Measurements from ENCODE around the gene AMPD2. TPM values are rescaled to one million over a fixed set of nuclear protein-coding genes. Genes with fewer than 3 reads are reported as not detected.
A peak's percentile ranks its signal among the peaks of the same experiment; 100 is the strongest.

The AMPD2 gene
- total and polyA plus RNA-seq, 2 experiments from 2014 or later, result 61.3 to 79.3 TPM

DNA sequence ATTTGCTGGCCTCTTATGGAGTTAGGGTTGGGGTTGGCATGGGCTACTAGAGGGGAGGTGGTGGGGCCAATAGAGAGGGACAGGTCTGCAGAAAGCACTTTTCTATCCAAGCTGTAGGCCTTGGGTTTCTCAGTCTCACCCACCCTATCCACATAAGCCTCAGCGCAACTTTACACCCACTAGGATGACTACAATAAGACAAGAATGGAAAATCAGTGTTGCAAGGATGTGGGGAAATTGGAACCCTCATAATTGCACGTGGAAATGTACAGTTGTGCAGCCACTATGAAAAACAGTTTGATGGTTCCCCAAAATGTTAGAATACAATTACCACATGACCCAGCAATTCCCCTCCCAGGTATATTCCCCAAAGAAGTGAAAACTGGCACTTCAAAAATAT, 22.2 kb downstream of the AMPD2 start:
- H3K27ac ChIP-seq, result no peak overlapping the region
- H3K4me2 ChIP-seq (ENCODE audit: unreplicated experiment), result no peak overlapping the region
- no peak for DNase-seq
- no peaks in the 10 kb centered on the region for H3F3A ChIP-seq (ENCODE audit: insufficient read depth)
- TF ChIP-seq EZH2 (IDR thresholded peaks at IDR 0.05; ENCODE audit: insufficient read depth, poor library complexity, severe bottlenecking) (no peak), EZH2phosphoT487 (IDR thresholded peaks at IDR 0.05; ENCODE audit: insufficient read depth, low read depth) (no peak)
- H3K27me3 ChIP-seq (replicated peaks; ENCODE audit: insufficient read depth), result no peaks in the 10 kb centered on the region
- H3K4me3 ChIP-seq, result no peak overlapping the region
- H3K4me1 ChIP-seq (ENCODE audit: insufficient read depth), result no peaks in the 10 kb centered on the region
- no peak overlapping the region for H3K9ac ChIP-seq
- no peaks in the 10 kb centered on the region for H3K79me2 ChIP-seq (ENCODE audit: insufficient read depth)
- no peaks in the 10 kb centered on the region for H4K20me1 ChIP-seq (ENCODE audit: insufficient read depth)
- in situ Hi-C loops (cut with MboI), result loop anchor here (10.0 kb wide), 2 partner anchors 113 to 343 kb away; partner anchors contain the start of gene AHCYL1
- H3K36me3 ChIP-seq (ENCODE audit: low read depth), result no peaks in the 10 kb centered on the region
- H3K9me2 ChIP-seq (ENCODE audit: insufficient read depth), result no peaks in the 10 kb centered on the region
- WGBS, 2 experiments (ENCODE audit: low coverage in 1 of 2, low lambda C conversion rate in 2 of 2, missing lambda C conversion rate in 2 of 2), result 87 to 95% methylated on average over 2 of the region's 2 CpGs
- no peak overlapping the region for H2AFZ ChIP-seq
- H3K9me3 ChIP-seq (ENCODE audit: low read depth), result no peaks in the 10 kb centered on the region

GRCh38 chr1:109642626-109643025, 23.0 kb downstream of the AMPD2 start:
- peak; percentile 65 for DNase-seq
- H3K9ac ChIP-seq, result no peak overlapping the region
- no peak for TF ChIP-seq EZH2phosphoT487 (IDR thresholded peaks at IDR 0.05; ENCODE audit: insufficient read depth, low read depth)
- H3K27me3 ChIP-seq (replicated peaks; ENCODE audit: insufficient read depth), result no peaks in the 10 kb centered on the region
- H3K9me2 ChIP-seq (ENCODE audit: insufficient read depth), result no peaks in the 10 kb centered on the region
- in situ Hi-C loops (cut with MboI), result loop anchor here (10.0 kb wide), 2 partner anchors 112 to 342 kb away; partner anchors contain the start of gene AHCYL1
- no peaks in the 10 kb centered on the region for H3K9me3 ChIP-seq (ENCODE audit: low read depth)
- no peaks in the 10 kb centered on the region for H3K4me1 ChIP-seq (ENCODE audit: insufficient read depth)
- H3K79me2 ChIP-seq (ENCODE audit: insufficient read depth), result no peaks in the 10 kb centered on the region
- WGBS, 2 experiments (ENCODE audit: low coverage in 1 of 2, low lambda C conversion rate in 2 of 2, missing lambda C conversion rate in 2 of 2), result 43 to 48% methylated on average over 3 of the region's 3 CpGs
- no peak overlapping the region for H3K4me2 ChIP-seq (ENCODE audit: unreplicated experiment)
- H4K20me1 ChIP-seq (ENCODE audit: insufficient read depth), result no peaks in the 10 kb centered on the region
- H3K27ac ChIP-seq, result no peak overlapping the region
- H3F3A ChIP-seq (ENCODE audit: insufficient read depth), result no peaks in the 10 kb centered on the region
- H3K4me3 ChIP-seq, result no peak overlapping the region
- H3K36me3 ChIP-seq (ENCODE audit: low read depth), result no peaks in the 10 kb centered on the region
- no peak overlapping the region for H2AFZ ChIP-seq

GRCh38 chr1:109643385-109644230, 24.0 kb downstream of the AMPD2 start:
- no peaks in the 10 kb centered on the region for H3F3A ChIP-seq (ENCODE audit: insufficient read depth)
- H3K9ac ChIP-seq, result 0 out of 2 replicates have a peak overlapping the region, but pooled peaks have one; percentile 32
- WGBS, 2 experiments (ENCODE audit: low coverage in 1 of 2, low lambda C conversion rate in 2 of 2, missing lambda C conversion rate in 2 of 2), result 44 to 55% methylated on average over 23 to 32 of the region's 32 CpGs
- no peaks in the 10 kb centered on the region for H3K79me2 ChIP-seq (ENCODE audit: insufficient read depth)
- no peaks in the 10 kb centered on the region for H4K20me1 ChIP-seq (ENCODE audit: insufficient read depth)
- peak; percentile 81 for DNase-seq
- H3K4me3 ChIP-seq, result no peak overlapping the region
- no peaks in the 10 kb centered on the region for H3K9me2 ChIP-seq (ENCODE audit: insufficient read depth)
- no peak for TF ChIP-seq EZH2 (IDR thresholded peaks at IDR 0.05; ENCODE audit: insufficient read depth, poor library complexity, severe bottlenecking)
- no peak for TF ChIP-seq EZH2phosphoT487 (IDR thresholded peaks at IDR 0.05; ENCODE audit: insufficient read depth, low read depth)
- no peaks in the 10 kb centered on the region for H3K27me3 ChIP-seq (replicated peaks; ENCODE audit: insufficient read depth)
- peak overlapping the region; percentile 93 for H2AFZ ChIP-seq
- H3K36me3 ChIP-seq (ENCODE audit: low read depth), result no peaks in the 10 kb centered on the region
- in situ Hi-C loops (cut with MboI), result loop anchor here (10.0 kb wide), 2 partner anchors 111 to 341 kb away; partner anchors contain the start of gene AHCYL1
- no peaks in the 10 kb centered on the region for H3K9me3 ChIP-seq (ENCODE audit: low read depth)
- H3K4me1 ChIP-seq (ENCODE audit: insufficient read depth), result no peaks in the 10 kb centered on the region
- no peak overlapping the region for H3K4me2 ChIP-seq (ENCODE audit: unreplicated experiment)
- no peak overlapping the region for H3K27ac ChIP-seq

DNA sequence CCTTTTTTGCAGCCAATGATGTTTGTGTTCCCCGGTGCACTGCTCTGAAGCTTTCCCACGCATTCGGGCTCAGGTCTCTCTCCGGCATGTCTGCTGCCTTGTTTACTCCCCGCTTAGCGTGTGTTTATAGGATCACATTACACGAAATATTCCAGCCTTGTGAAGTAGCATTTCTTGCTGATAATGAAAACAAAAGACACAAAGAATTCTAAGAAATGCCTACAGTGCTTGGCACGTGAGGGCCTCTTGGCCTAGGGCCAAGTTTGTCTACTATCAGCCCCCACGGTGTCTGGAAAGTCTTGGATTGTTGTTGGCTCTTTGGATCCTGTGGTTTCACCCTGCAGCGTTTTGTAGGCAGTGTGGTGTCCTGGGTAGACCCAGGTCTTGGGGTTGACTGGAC, 25.0 kb downstream of the AMPD2 start:
- H3K4me2 ChIP-seq (ENCODE audit: unreplicated experiment), result no peak overlapping the region

More for the DNA sequence above, 25.0 kb downstream of the AMPD2 start:
- 77% methylated on average over 10 of the region's 10 CpGs for WGBS, 2 experiments (ENCODE audit: low coverage in 1 of 2, low lambda C conversion rate in 2 of 2, missing lambda C conversion rate in 2 of 2)
- no peak for DNase-seq
- Histone ChIP-seq H3F3A (ENCODE audit: insufficient read depth) (no peaks in the 10 kb centered on the region), H3K27me3 (replicated peaks; ENCODE audit: insufficient read depth) (no peaks in the 10 kb centered on the region), H4K20me1 (ENCODE audit: insufficient read depth) (no peaks in the 10 kb centered on the region), H3K9ac (no peak overlapping the region), H2AFZ (no peak overlapping the region), H3K27ac (no peak overlapping the region), H3K4me1 (ENCODE audit: insufficient read depth) (no peaks in the 10 kb centered on the region), H3K9me3 (ENCODE audit: low read depth) (no peaks in the 10 kb centered on the region), H3K79me2 (ENCODE audit: insufficient read depth) (no peaks in the 10 kb centered on the region), H3K36me3 (ENCODE audit: low read depth) (no peaks in the 10 kb centered on the region), H3K9me2 (ENCODE audit: insufficient read depth) (no peaks in the 10 kb centered on the region), H3K4me3 (no peak overlapping the region)
- in situ Hi-C loops (cut with MboI), result loop anchor here (10.0 kb wide), 2 partner anchors 110 to 340 kb away; partner anchors contain the start of gene AHCYL1
- TF ChIP-seq EZH2 (IDR thresholded peaks at IDR 0.05; ENCODE audit: insufficient read depth, poor library complexity, severe bottlenecking) (no peak), EZH2phosphoT487 (IDR thresholded peaks at IDR 0.05; ENCODE audit: insufficient read depth, low read depth) (no peak)
